GM18499 (cell line): ENCODE measurements around the gene KHDRBS1.
"Not testable (repeated sequence)": the region's sequence is repeated elsewhere in the genome, so short reads cannot be mapped to it uniquely, and the experiment has no call there.

ENCODE experiments used
- ATAC-seq: cut with Tn5 transposase; IDR thresholded peaks from one replicate; pipeline ENCODE4 v1.9.1; 2021; ENCODE audit warnings: moderate number of reproducible peaks; ENCODE audit not compliant: insufficient read depth, unreplicated experiment

The KHDRBS1 gene, protein sequence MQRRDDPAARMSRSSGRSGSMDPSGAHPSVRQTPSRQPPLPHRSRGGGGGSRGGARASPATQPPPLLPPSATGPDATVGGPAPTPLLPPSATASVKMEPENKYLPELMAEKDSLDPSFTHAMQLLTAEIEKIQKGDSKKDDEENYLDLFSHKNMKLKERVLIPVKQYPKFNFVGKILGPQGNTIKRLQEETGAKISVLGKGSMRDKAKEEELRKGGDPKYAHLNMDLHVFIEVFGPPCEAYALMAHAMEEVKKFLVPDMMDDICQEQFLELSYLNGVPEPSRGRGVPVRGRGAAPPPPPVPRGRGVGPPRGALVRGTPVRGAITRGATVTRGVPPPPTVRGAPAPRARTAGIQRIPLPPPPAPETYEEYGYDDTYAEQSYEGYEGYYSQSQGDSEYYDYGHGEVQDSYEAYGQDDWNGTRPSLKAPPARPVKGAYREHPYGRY

DNA sequence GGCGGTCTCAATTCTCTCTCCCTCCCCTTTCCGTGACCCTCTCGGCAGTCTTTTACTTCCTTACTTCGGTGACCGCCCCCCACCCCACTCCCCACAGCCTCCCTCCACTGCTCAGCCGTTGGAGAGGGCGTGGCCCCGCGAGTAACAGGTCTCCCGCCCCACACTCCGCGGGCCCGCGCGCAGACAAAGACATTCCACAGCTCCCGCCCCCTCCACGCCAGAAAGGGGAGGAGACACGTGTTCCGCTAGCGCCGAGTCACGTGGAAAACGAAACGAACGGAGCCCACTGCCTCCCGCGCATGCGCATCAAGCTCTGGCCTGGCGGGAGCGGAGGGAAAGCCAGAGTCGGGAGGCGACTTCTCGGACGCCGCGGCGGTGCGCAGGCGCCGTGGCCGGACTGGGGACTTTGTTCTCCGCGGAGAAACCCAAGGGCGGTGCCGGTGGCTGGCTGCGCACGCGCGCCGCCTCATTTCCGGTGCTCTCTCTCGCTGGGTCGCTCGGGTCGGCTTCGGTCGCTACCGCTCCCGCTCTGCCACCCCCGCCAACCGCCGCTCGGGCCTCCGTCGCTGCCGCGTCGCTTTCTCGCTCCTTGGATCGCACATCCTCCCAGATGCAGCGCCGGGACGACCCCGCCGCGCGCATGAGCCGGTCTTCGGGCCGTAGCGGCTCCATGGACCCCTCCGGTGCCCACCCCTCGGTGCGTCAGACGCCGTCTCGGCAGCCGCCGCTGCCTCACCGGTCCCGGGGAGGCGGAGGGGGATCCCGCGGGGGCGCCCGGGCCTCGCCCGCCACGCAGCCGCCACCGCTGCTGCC lies at the start of gene KHDRBS1:
Gene KHDRBS1, plus strand, starts transcription at position 483 of the 813 bp plus-strand sequence. Its CDS starts 128 bp downstream, at position 611.
- ATAC-seq: peak; percentile 42

DNA sequence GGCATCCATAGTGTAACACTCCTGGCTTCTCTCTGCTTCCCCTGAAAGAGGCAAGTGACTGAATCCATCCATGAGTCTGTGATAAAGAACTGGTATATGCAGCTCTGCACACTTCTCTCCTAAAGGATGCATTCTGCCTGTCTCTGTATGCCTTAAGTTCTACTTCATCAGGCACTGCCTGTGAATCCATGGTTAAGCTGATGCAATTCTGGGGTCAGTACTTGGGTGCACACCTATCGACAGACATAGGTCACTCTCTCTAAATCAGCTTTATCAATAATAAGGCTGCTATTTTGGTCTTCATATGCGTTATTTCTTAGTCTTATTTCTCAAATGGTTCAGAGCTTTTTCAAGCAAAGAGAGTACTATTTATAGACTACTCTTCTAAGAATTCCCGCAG lies 42.8 kb upstream of the KHDRBS1 start:
- no peak for ATAC-seq

DNA sequence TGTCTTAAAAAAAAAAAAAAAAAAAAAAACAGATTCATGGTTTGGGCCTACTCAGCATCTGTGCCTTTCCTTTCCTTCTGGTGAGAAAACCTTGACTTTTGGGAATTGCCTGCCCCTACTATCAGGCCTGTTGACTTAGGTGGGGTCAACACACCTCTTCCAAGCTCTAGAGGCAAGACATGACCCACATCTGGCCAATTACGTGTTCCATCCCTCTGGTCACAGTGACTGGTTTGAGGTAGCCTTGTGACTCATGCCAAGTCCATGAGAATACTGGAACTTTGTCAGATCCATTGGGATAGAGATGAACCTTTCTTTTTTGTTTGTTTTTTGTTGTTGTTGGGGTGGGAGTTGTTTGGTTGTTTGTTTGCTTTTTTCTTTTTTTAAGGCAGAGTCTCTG lies 37.3 kb upstream of the KHDRBS1 start:
- ATAC-seq: no peak

DNA sequence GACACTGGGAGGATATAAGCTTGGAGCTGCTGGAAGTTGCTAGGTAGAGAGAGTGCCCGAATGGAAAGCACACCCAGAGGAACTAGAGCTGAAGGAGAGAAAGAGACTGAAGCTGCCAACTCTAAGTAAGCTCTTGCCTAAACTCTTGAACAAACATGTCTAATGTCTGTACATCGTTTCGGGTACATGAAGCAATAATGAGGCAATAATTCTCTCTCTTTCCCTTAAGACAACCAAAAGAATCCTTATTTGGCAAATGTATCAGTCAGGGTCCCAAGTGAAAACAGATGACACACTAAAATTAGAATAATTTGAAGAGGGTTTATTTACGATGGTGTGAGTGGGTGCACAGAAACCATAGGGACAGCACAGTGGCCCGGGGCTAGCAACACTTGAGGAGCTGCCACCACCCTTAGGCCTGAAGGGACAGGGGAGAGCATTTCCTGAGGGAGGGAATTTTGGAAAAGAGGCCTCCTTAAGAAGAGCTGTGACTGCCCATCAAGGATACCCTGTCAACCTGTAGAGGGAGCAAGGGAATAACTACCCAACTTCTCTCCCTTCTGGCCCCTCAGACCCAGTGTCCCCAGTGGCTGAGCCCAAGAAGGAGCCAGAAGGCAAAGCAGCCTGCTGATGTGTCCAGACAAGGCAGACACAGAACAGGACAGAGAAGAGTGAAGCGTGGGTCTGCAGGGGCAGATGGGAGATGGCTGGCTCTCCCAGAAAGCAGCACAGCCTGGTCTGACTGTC lies 36.1 kb upstream of the KHDRBS1 start:
- no peak for ATAC-seq

DNA sequence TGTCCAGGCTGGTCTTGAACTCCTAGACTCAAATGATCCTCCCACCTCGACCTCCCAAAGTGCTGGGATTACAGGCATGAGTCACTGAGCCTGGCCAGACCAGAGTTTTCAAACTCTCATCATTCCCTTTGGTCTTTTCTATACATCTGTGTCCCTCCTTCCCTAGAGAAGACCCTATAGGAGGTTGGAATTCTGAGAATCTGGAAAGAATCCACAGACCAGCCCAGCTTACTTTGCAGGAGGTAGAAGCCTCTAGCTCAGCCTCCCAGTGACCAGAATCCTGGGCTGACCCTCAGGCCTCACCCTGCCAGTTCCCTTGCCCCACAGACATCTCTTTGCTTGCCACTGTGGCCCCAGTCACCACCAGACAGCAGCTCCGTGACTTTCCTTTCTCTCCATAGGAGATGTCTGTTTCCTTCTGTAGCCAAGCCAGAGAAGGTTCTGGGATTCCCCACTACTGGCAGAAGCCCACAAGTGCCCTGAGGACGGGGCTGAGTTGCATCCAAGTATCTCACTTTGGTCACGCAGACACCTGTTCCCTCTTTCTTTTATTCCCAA lies 34.7 kb upstream of the KHDRBS1 start:
- ATAC-seq: no peak

DNA sequence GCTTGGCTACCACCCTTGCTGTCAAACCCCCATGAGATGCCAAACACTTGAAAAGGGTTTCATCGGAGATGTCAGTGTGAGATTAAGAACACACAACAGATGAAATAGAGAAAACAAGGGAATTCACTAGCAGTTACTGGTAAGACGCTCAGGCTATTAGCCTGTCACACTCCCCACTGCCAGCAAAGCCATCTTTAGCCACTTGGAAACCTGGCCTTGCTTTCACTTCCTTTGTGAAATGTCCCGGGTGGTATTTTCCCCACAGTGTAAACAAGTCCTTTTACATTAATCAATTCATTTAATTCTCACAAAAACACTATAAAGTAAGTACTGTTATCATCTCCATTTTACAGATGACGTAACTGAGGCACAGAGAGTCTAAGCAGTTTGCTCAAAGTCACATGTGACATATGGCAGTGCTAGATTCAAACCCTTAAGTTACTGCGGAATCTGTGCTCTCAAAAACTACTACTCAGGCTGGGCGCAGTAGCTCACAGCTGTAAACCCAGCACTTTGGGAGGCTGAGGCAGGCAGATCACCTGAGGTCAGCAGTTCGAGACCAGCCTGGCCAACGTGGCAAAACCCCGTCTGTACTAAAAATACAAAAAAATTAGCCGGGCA lies 32.7 kb upstream of the KHDRBS1 start:
- ATAC-seq: no peak

DNA sequence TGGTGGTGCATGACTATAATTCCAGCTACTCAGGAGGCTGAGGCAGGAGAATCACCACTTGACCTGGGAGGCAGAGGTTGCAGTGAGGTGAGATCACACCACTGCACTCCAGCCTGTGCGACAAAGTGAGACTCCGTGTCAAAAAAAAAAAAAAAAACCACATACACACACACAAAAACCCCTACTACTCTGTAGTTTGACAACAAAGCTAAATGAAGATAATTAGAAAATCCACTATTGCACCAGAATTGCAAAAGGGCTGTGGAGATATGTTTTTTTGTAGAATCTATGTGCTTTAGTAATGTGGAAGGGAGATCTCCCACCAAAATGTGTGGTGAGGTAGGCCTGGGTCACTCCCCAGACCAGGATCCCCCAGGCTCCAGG lies 32.2 kb upstream of the KHDRBS1 start:
- no peak for ATAC-seq

DNA sequence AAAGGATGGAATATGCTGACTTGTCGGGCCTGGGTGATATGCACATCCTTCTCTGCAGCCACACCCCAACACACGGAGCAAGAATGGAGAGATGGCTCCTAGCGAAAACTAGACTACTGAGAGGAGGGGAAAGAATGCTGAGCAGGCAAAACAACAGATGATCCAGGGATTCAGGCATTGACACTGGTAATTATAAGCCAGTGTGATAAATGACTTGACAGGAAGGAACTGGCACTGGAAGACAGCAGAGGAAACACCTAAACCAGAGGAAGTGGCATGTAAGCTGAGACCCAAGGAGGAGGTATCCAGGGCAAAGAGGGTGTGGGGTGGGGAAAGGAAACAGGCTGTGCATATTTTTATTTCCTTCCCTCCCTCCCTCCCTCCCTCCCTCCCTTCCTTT lies 31.7 kb upstream of the KHDRBS1 start:
- ATAC-seq: no peak

DNA sequence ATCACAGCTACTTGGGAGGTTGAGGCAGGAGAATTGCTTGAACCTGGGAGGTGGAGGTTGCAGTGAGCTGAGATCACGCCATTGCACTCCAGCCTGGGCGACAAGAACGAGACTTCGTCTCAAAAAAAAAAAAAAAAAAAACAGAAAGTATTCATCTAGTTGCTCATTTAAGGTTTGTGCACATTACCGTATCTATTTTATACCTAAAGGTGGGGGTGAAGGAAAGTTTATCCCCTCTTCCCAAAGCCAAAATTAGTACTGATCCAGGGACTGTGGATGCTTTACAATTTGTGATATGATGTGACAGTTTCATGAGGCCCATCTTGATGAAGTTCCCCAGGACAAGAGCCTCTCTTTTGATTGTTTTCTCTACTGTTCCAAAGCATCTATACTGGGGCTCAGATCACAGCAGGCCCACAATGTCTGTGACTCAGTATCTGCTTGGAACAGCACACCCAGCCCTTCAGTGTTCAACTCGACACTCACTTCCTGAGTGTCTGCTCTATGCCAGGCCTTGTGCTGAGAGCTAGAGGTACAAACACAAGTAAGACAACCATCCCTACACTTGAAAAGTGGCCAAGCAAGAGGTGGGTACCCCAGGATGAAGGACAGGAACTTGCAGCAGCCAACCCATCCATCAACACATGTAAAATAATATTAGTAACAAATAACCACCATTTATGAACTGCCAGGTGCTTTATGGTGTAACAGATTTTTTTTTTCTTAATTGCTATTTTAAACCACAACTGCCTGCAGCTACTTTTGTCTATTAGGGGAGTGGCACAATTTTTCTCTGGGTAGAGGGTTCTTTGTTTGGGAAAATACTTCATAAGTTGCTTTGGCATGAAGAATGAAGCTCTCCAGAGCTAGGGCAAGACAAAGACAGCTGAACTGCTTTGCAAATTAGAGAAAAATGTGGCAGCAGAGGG lies 29.0 kb upstream of the KHDRBS1 start:
- no peak for ATAC-seq

DNA sequence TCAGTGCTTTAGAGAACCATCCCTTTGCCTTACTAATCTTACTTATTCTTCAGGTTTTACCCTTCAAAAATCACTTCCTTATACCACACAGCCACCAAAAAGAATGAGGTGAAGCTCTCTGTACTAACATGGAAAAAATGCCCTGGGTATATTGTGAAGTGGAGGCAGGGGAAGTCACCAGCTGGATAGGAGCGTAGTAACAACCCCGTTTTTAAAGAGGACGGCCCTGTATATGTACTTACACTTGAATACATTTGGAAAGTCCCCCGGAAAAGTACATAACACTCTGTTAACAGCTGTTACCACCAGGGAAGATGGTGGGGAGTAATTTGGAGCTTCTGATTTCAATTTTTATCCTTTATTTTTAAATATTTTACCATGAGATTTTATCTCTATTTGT lies 28.2 kb upstream of the KHDRBS1 start:
- ATAC-seq: no peak

DNA sequence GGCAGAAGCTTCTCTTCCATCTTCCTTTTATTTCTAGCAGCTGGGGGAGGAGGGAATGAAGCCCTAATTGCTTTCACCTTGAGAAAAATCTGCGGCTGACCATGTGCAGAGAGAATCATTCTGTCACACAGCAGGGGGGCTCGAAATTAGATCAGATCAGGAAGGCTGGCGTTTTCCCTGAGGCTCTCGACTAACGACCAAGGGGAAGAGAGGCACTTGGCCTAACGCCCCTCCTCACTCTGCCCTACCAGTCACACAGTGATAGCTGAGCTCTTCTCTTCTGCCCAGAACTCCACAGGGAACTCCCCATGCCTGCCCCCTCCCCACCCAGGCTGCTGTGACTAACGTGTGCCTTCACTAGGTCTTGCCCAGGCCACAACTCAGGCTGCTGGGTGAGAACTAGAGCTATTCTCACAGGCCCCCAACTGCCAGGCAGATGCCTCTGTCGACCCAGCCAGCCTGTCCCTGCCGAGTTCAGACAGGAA lies 26.5 kb upstream of the KHDRBS1 start:
- no peak for ATAC-seq

DNA sequence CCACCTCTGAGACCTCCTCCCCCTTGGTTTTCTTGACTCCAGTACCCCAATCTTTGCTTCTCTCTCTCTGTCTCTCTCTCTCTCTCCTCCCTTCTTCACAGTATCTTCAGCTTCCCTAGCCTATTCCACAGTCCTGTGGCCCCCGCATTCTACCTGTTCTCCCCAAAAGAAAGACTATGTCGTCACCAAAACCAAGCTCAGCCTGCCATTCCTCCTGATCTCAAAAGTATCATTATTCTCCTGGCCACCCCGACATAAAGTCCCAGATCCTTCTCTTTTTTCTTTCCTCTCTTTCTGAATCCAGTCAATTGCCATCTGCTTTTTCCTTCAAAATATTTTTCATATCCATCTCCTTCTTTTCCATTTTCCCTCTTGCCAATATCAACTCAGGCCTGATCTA lies 23.7 kb upstream of the KHDRBS1 start:
- no peak for ATAC-seq

DNA sequence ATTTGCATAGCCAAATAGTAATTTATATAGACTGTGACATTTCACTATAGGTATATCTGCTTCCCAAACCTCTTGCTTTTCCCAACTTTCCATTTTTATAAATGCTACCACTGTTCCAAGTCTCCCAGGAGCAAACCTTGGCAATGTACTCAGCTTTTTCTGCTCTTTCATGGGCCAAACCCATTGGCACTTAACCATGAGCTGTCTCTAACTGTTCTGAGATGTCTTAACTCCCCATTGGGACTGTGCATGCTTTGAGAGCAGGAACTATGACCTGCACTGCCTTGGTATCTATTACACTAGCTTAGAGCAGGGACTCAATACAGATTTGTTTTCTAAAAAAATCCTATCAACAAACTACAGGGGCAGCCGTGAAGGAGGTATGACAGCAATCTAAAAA lies 22.5 kb upstream of the KHDRBS1 start:
- ATAC-seq: no peak

DNA sequence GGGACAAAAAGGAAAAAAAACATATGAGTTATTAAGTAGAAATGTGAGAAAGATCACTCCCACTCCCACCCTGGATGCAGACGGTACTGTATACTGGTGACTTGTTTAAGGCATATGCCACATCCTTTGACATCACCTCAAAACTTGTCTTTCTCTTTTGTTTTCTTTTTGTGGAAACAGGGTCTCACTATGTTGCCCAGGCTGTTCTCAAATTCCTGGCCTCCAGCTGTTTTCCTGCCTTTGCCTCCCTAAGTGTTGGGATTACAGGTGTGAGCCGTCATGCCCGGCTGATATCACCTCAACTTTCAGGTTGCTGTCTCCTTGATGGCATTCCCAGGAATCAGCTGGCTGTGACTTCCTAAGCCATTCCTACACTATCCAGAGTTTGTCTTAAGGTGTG lies 18.4 kb upstream of the KHDRBS1 start:
- ATAC-seq: no peak

DNA sequence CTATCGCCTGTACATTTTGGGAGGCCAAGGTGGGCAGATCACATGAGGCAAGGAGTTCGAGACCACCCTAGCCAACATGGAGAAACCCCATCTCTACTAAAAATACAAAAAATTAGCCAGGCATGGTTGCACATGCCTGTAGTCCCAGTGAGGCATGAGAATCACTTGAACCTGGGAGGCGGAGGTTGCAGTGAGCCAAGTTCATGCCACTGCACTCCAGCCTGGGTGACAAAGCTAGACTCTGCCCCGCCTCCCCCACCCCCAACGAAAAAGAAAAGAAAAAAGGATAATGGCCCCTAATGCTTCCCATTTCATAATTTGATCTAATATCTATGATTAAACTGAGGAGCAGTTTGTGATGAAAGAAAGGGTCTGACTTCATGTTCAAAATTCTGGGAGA lies 17.5 kb upstream of the KHDRBS1 start:
- not testable (repeated sequence) for ATAC-seq

DNA sequence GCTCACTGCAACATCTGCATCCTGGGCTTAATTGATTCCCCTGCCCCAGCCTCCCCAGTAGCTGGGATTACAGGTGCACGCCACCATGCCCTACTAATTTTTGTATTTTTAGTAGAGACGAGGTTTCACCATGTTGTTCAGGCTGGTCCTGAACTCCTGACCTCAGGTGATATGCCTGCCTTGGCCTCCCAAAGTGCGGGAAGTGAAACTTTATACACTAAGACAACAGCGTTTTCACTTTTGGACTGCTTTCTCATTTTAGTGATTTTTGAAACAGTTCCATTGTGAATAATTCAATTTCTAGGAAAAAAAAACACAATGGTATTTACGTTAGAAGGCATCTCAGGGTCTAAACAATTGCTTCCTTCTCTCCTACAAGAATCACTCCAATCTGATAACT lies 11.8 kb upstream of the KHDRBS1 start:
- ATAC-seq: no peak

DNA sequence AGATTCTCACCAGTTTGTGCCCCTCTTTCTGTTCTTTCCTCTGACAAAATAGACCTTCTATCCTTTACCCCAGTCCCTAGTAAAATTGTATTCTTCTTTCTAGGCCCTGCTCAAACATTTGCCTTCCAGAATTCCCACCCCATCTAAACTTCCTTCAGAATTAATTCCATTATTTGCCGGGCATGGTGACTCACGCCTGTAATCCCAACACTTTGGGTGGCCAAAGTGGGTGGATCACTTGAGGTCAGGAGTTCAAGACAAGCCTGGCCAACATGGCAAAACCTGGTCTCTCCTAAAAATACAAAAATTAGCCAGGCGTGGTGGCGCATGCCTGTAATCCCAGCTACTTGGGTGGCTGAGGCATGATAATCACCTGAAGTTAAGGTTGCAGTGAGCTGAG lies 11.4 kb upstream of the KHDRBS1 start:
- ATAC-seq: not testable (repeated sequence)

DNA sequence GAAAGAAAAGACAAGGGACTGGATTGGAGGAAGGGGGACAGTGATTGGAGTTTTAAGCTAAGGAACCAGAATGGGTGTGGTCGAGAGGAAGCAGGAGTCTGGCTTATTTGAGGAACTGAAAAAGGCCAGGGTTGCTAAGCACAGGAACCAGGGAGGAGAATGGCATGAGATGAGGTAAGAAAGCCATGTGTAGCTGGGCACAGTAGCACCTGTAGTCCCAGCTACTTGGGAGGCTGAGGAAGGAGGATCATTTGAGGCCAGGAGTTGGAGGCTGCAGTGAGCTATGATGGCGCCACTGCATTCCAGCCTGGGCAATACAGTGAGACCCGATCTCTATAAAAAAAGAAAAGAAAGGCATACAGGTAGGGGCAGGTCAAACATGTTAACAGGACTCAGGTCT lies 8.1 kb upstream of the KHDRBS1 start:
- ATAC-seq: no peak

DNA sequence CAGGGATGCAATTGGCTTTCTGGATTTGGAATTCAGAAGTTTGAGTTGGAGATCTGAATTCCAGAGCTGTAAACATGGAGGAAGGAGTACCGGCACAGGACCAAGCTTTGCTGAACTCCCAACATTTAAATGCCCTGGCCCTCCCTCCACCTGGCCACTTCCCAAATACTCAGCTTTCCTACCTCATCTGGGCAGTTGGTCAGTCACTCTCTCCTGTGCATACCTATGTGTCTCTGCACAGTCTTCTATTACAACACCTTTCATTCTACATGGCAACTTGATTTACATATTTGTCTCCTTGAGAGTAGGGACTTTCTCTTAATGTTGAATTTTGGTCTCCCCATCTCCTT lies 6.1 kb upstream of the KHDRBS1 start:
- no peak for ATAC-seq
